Measurements from ENCODE around the gene ICAM4. TPM values are rescaled to one million over a fixed set of nuclear protein-coding genes. Genes with fewer than 3 reads are reported as not detected.
A peak's percentile ranks its signal among the peaks of the same experiment; 100 is the strongest.

Gene ICAM4
- total and polyA plus RNA-seq, 2 donors from 2014 or later, result 0.85 to 1.1 TPM

DNA sequence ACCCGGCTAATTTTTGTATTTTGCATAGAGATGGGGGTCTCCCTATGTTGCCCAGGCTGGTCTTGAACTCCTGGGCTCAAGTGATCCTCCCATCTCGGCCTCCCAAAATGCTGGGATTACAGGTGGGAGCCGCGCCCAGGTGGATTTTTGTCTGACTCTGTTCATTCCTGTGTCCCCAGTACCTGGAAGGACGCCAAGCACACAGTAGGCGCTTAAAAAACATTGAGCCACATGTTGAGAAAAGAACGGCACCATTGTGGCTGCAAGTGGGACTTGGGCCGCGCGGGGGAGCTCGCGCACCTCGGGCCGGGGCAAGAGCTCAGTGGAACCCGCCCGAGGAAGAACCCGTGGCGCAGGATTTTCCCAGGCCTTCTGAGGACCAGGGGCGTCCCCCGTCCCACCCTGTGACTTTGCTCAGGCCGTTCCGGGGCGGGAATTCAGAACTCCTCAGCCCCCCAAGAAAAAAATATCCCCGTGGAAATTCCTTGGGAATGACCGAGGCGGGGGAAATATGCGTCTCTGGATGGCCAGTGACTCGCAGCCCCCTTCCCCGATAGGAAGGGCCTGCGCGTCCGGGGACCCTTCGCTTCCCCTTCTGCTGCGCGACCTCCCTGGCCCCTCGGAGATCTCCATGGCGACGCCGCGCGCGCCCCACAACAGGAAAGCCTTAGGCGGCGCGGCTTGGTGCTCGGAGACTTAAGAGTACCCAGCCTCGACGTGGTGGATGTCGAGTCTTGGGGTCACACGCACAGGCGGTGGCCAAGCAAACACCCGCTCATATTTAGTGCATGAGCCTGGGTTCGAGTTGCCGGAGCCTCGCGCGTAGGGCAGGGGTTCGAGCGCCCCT lies 17.2 kb upstream of the ICAM4 start:
- H3K9ac ChIP-seq (ENCODE audit: low read length in 3 of 3), result peak overlapping the region in 2 of 3 donors; percentile 40 to 55
- peaks cover 9% of the 10 kb centered on the region for H3K27me3 ChIP-seq (ENCODE audit: control insufficient read depth, insufficient read depth, low read length)
- intact Hi-C loops (cut with DNase I), result loop anchor here (5.0 kb wide), 1 partner anchor 123 kb away; no protein-coding TSS in a partner anchor
- peak; percentile 80 to 94 (median 88) for DNase-seq
- TF ChIP-seq, protein P1, sequence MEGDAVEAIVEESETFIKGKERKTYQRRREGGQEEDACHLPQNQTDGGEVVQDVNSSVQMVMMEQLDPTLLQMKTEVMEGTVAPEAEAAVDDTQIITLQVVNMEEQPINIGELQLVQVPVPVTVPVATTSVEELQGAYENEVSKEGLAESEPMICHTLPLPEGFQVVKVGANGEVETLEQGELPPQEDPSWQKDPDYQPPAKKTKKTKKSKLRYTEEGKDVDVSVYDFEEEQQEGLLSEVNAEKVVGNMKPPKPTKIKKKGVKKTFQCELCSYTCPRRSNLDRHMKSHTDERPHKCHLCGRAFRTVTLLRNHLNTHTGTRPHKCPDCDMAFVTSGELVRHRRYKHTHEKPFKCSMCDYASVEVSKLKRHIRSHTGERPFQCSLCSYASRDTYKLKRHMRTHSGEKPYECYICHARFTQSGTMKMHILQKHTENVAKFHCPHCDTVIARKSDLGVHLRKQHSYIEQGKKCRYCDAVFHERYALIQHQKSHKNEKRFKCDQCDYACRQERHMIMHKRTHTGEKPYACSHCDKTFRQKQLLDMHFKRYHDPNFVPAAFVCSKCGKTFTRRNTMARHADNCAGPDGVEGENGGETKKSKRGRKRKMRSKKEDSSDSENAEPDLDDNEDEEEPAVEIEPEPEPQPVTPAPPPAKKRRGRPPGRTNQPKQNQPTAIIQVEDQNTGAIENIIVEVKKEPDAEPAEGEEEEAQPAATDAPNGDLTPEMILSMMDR (IDR thresholded peaks at IDR 0.05; ENCODE audit: borderline replicate concordance, extremely low read depth, insufficient read depth), result peak; percentile 93
- H3K4me3 ChIP-seq (ENCODE audit: low read length in 3 of 3), result peak overlapping the region in 2 of 3 donors; percentile 61
- H3K27ac ChIP-seq (ENCODE audit: low read depth in 2 of 2, low read length in 2 of 2), result peak overlapping the region; percentile 87 to 90
- FAIRE-seq, result no peak
- H3K4me1 ChIP-seq (ENCODE audit: control insufficient read depth in 2 of 3, insufficient read depth in 2 of 3, low read depth in 1 of 3, low read length in 3 of 3), result peaks cover 0 to 9% (median 0%) of the 10 kb centered on the region in 3 donors
- peaks cover 0 to under 1% (median 0%) of the 10 kb centered on the region in 3 donors for H3K36me3 ChIP-seq (ENCODE audit: control insufficient read depth in 2 of 3, insufficient read depth in 3 of 3, low read length in 3 of 3)
- no peaks in the 10 kb centered on the region for H3K9me3 ChIP-seq (ENCODE audit: control insufficient read depth in 2 of 3, insufficient read depth in 1 of 3, low read length in 3 of 3)

DNA sequence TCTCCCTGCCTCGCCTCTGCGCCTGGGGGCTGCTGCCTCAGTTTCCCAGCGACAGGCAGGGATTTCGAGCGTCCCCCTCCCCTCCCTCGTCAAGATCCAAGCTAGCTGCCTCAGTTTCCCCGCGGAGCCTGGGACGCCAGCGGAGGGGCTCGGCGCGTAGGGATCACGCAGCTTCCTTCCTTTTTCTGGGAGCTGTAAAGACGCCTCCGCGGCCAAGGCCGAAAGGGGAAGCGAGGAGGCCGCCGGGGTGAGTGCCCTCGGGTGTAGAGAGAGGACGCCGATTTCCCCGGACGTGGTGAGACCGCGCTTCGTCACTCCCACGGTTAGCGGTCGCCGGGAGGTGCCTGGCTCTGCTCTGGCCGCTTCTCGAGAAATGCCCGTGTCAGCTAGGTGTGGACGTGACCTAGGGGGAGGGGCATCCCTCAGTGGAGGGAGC lies 16.6 kb upstream of the ICAM4 start:
- H3K4me1 ChIP-seq (ENCODE audit: control insufficient read depth in 2 of 3, insufficient read depth in 2 of 3, low read depth in 1 of 3, low read length in 3 of 3), result peaks cover 0 to 9% (median 0%) of the 10 kb centered on the region in 3 donors

DNA sequence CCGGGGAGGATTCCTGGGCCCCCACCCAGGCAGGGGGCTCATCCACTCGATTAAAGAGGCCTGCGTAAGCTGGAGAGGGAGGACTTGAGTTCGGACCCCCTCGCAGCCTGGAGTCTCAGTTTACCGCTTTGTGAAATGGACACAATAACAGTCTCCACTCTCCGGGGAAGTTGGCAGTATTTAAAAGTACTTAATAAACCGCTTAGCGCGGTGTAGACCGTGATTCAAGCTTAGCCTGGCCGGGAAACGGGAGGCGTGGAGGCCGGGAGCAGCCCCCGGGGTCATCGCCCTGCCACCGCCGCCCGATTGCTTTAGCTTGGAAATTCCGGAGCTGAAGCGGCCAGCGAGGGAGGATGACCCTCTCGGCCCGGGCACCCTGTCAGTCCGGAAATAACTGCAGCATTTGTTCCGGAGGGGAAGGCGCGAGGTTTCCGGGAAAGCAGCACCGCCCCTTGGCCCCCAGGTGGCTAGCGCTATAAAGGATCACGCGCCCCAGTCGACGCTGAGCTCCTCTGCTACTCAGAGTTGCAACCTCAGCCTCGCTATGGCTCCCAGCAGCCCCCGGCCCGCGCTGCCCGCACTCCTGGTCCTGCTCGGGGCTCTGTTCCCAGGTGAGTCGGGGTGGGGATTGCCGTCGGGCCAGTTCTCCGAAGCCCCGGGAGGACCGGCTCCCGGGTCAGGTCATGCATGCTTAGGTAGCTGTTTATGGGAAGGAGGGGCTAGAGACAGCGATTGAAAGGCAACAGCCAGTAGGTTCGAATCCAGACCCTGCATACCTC lies 15.9 kb upstream of the ICAM4 start, which contains the start of gene ICAM1:
Gene ICAM1 (plus strand): TSS at position 505 of the 779 bp plus-strand sequence. CDS start 40 bp downstream, at position 545.
- FAIRE-seq (no peak), DNase-seq (peak; percentile 59 to 96 (median 67))
- Histone ChIP-seq H3K36me3 (ENCODE audit: control insufficient read depth in 2 of 3, insufficient read depth in 3 of 3, low read length in 3 of 3) (peaks cover 0 to 5% (median 0%) of the 10 kb centered on the region in 3 donors), H3K9me3 (ENCODE audit: control insufficient read depth in 2 of 3, insufficient read depth in 1 of 3, low read length in 3 of 3) (no peaks in the 10 kb centered on the region), H3K27me3 (ENCODE audit: control insufficient read depth, insufficient read depth, low read length) (peaks cover 9% of the 10 kb centered on the region), H3K4me1 (ENCODE audit: control insufficient read depth in 2 of 3, insufficient read depth in 2 of 3, low read depth in 1 of 3, low read length in 3 of 3) (peaks cover 0 to 9% (median 0%) of the 10 kb centered on the region in 3 donors), H3K27ac (ENCODE audit: low read depth in 2 of 2, low read length in 2 of 2) (peak within 1 kb of the TSS; percentile 87 to 90), H3K4me3 (ENCODE audit: low read length in 3 of 3) (peak within 1 kb of the TSS; percentile 16 to 61 (median 61)), H3K9ac (ENCODE audit: low read length in 3 of 3) (peak within 1 kb of the TSS in 2 of 3 donors; percentile 55 to 65)
- intact Hi-C loops (cut with DNase I), result no loop called here
- TF ChIP-seq, protein P1 (IDR thresholded peaks at IDR 0.05; ENCODE audit: borderline replicate concordance, extremely low read depth, insufficient read depth), result no peak

More for the DNA sequence above, 16.6 kb upstream of the ICAM4 start:
- intact Hi-C loops (cut with DNase I), result no loop called here
- Histone ChIP-seq H3K9me3 (ENCODE audit: control insufficient read depth in 2 of 3, insufficient read depth in 1 of 3, low read length in 3 of 3) (no peaks in the 10 kb centered on the region), H3K36me3 (ENCODE audit: control insufficient read depth in 2 of 3, insufficient read depth in 3 of 3, low read length in 3 of 3) (peaks cover 0 to 5% (median 0%) of the 10 kb centered on the region in 3 donors), H3K27me3 (ENCODE audit: control insufficient read depth, insufficient read depth, low read length) (peaks cover 9% of the 10 kb centered on the region), H3K4me3 (ENCODE audit: low read length in 3 of 3) (peak overlapping the region in 2 of 3 donors; percentile 61), H3K27ac (ENCODE audit: low read depth in 2 of 2, low read length in 2 of 2) (peak overlapping the region; percentile 87 to 90), H3K9ac (ENCODE audit: low read length in 3 of 3) (peak overlapping the region in 2 of 3 donors; percentile 55 to 65)
- peak in 3 of 5 donors; percentile 46 to 91 (median 57) for DNase-seq
- no peak for FAIRE-seq
- TF ChIP-seq, protein P1 (IDR thresholded peaks at IDR 0.05; ENCODE audit: borderline replicate concordance, extremely low read depth, insufficient read depth), result no peak

Data from kidney (tissue), 14 donors.